Type B pancreatic cell (in vitro differentiated cells): ENCODE results near the gene MSI2. TPM values are rescaled to one million over a fixed set of nuclear protein-coding genes. Genes with fewer than 3 reads are reported as not detected.
A peak's percentile ranks its signal among the peaks of the same experiment; 100 is the strongest.

Source experiments
- DNase-seq: peaks from one replicate; pipeline ENCODE4 v3.0.0; 2021; ENCODE audit warnings: mixed read lengths; ENCODE audit not compliant: unreplicated experiment; ENCODE audit errors: extremely low spot score
- H3K27ac Mint-ChIP-seq: 2 replicates; pipeline ENCODE4 v1.8.0; 2021; ENCODE audit warnings: mild to moderate bottlenecking, mixed read lengths
- H3K27me3 Mint-ChIP-seq: 2 replicates; pipeline ENCODE4 v1.8.0; 2021; ENCODE audit warnings: mixed read lengths
- H3K36me3 Mint-ChIP-seq: 2 replicates; pipeline ENCODE4 v1.8.0; 2021; ENCODE audit warnings: mixed read lengths
- H3K4me1 Mint-ChIP-seq: one replicate; pipeline ENCODE4 v1.8.0; 2021; ENCODE audit warnings: mixed read lengths; ENCODE audit not compliant: unreplicated experiment
- H3K4me3 Mint-ChIP-seq: 2 replicates; pipeline ENCODE4 v1.8.0; 2021; ENCODE audit warnings: mild to moderate bottlenecking, mixed read lengths
- H3K9me3 Mint-ChIP-seq: 2 replicates; pipeline ENCODE4 v1.8.0; 2021; ENCODE audit warnings: mixed read lengths
- total RNA-seq: library from RNA; stranded (reverse); gene quantifications from 2 replicates; pipeline ENCODE4 v1.2.1, GENCODE V29; 2021; ENCODE audit warnings: low replicate concordance
- TF ChIP-seq, protein P1 (sequence below): fragments of 200-600 bp; sonication (generic); conservative IDR thresholded peaks from 2 replicates; pipeline ENCODE4 v1.5.0; 2021; ENCODE audit warnings: antibody characterized with exemption, mild to moderate bottlenecking

The MSI2 gene
- total RNA-seq, 1 donor from 2014 or later = 158 TPM

GRCh38 chr17:57530508-57530907, 274.2 kb downstream of the MSI2 start:
- peaks cover 52% of the 10 kb centered on the region for H3K4me1 Mint-ChIP-seq
- peak overlapping the region; percentile 61 for H3K4me3 Mint-ChIP-seq
- no peaks in the 10 kb centered on the region for H3K27me3 Mint-ChIP-seq

GRCh38 chr17:57531078-57531477, 274.8 kb downstream of the MSI2 start:
- Mint-ChIP-seq H3K4me1 (peaks cover 56% of the 10 kb centered on the region), H3K36me3 (peaks cover 16% of the 10 kb centered on the region), H3K9me3 (no peaks in the 10 kb centered on the region), H3K27me3 (no peaks in the 10 kb centered on the region), H3K4me3 (no peak overlapping the region), H3K27ac (peak overlapping the region; percentile 39)
- no peak for DNase-seq
- TF ChIP-seq, protein P1, sequence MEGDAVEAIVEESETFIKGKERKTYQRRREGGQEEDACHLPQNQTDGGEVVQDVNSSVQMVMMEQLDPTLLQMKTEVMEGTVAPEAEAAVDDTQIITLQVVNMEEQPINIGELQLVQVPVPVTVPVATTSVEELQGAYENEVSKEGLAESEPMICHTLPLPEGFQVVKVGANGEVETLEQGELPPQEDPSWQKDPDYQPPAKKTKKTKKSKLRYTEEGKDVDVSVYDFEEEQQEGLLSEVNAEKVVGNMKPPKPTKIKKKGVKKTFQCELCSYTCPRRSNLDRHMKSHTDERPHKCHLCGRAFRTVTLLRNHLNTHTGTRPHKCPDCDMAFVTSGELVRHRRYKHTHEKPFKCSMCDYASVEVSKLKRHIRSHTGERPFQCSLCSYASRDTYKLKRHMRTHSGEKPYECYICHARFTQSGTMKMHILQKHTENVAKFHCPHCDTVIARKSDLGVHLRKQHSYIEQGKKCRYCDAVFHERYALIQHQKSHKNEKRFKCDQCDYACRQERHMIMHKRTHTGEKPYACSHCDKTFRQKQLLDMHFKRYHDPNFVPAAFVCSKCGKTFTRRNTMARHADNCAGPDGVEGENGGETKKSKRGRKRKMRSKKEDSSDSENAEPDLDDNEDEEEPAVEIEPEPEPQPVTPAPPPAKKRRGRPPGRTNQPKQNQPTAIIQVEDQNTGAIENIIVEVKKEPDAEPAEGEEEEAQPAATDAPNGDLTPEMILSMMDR = no peak

More at GRCh38 chr17:57530508-57530907, 274.2 kb downstream of the MSI2 start:
- TF ChIP-seq, protein P1 = no peak
- peaks cover 16% of the 10 kb centered on the region for H3K36me3 Mint-ChIP-seq
- peak overlapping the region; percentile 66 for H3K27ac Mint-ChIP-seq
- H3K9me3 Mint-ChIP-seq = no peaks in the 10 kb centered on the region
- no peak for DNase-seq

DNA sequence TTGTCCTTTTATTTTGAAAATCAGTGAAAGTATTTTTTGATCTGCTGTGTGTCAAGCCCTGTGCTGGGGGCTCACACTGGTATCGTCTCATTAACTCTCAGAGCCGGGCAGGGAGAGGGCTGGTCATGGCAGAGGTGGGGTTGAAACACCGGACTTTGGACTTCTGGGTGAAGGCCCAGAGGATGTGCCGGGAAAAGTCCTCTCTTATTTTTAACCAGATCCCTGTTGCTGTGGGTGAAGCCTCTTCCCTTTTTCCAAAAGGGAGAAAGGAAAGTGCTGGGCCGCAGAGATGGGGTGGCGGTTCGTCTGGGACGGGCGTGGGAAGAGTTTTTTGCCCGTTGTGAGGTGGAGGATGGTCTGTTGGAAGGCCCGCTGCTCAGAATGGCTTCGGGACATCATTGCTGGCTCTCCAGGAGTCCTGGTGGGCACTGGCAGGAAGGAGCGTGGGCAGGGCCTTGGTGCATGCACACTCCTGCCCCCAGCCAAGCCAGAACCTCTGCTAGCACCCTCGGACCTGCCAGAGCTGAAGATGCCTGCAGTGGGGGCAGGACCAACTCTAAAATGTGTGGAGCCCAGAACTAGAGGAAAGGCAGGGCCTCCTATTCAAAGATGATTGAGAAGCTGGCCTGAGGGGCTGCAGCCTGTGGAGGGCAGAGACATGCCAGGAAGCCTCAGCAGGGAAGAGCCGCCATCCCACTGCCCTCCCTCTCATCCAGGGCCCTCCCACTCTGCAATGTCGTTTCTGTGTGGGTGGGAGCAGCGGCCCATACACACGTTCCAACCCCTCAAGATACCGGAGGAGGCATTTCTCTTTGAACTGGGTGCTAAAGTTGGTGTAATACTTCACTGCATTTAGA, 275.6 kb downstream of the MSI2 start:
- peaks cover 16% of the 10 kb centered on the region for H3K36me3 Mint-ChIP-seq
- peaks cover 64% of the 10 kb centered on the region for H3K4me1 Mint-ChIP-seq
- DNase-seq = no peak
- peak overlapping the region; percentile 57 for H3K4me3 Mint-ChIP-seq
- peak overlapping the region; percentile 39 for H3K27ac Mint-ChIP-seq
- TF ChIP-seq, protein P1 = no peak
- H3K27me3 Mint-ChIP-seq = no peaks in the 10 kb centered on the region
- H3K9me3 Mint-ChIP-seq = no peaks in the 10 kb centered on the region

GRCh38 chr17:57532556-57532955, 276.2 kb downstream of the MSI2 start:
- TF ChIP-seq, protein P1 = no peak
- Mint-ChIP-seq H3K27me3 (no peaks in the 10 kb centered on the region), H3K36me3 (peaks cover 16% of the 10 kb centered on the region), H3K9me3 (no peaks in the 10 kb centered on the region), H3K27ac (peak overlapping the region; percentile 39), H3K4me1 (peaks cover 70% of the 10 kb centered on the region), H3K4me3 (peak overlapping the region; percentile 57)
- no peak for DNase-seq

- Mint-ChIP-seq H3K9me3 (no peaks in the 10 kb centered on the region), H3K4me3 (no peak overlapping the region), H3K27ac (no peak overlapping the region), H3K36me3 (peaks cover 16% of the 10 kb centered on the region), H3K4me1 (peaks cover 74% of the 10 kb centered on the region), H3K27me3 (no peaks in the 10 kb centered on the region)
- TF ChIP-seq, protein P1 = no peak
- DNase-seq = no peak
Measured at GRCh38 chr17:57532966-57533365, 276.6 kb downstream of the MSI2 start.
